PC-9 (cell line): Measurements from ENCODE around the gene PPP1R15B. TPM values are rescaled to one million over a fixed set of nuclear protein-coding genes. Genes with fewer than 3 reads are reported as not detected.

Experiments used
- BruUV-seq: library from RNA; stranded (reverse); fragments of 400-500 nt; replicated peaks from 2 replicates; lab custom pipeline; 2021; lab: Mats Ljungman, UMichigan
- CTCF ChIA-PET: fragments of 300-600 bp; sonication (Branson Sonifier 250); formaldehyde crosslinking; loops from one replicate; lab custom pipeline; 2022; ENCODE audit warnings: antibody characterized with exemption; lab: Charles Lee
- POLR2A ChIA-PET: fragments of 300-600 bp; sonication (Branson Sonifier 250); formaldehyde crosslinking; loops from one replicate; lab custom pipeline; 2022; ENCODE audit warnings: antibody characterized with exemption; ENCODE audit not compliant: unreplicated experiment; lab: Charles Lee
- DNase-seq, 2 experiments: peaks; one replicate each; pipeline versions ENCODE4 v3.0.0 to v3.0.0-alpha.2; 2015 to 2022; ENCODE audit warnings: mixed read lengths in 1 of 2
- H2AFZ ChIP-seq: fragments of 200-600 bp; sonication (generic); 2 replicates; pipeline ENCODE4 v1.8.1; 2017; ENCODE audit warnings: antibody characterized with exemption
- H3F3A ChIP-seq: fragments of 200-600 bp; sonication (generic); 2 replicates; pipeline ENCODE4 v1.8.1; 2017; ENCODE audit warnings: antibody characterized with exemption, mild to moderate bottlenecking, low read depth; ENCODE audit not compliant: insufficient read depth
- H3K27ac ChIP-seq: fragments of 200-600 bp; sonication (generic); 2 replicates; pipeline ENCODE4 v1.6.1; 2016; ENCODE audit warnings: mixed run types
- H3K27me3 ChIP-seq: fragments of 200-600 bp; sonication (generic); 2 replicates; pipeline ENCODE4 v1.6.1; 2016; ENCODE audit warnings: low read depth, mixed run types; ENCODE audit not compliant: insufficient read depth
- H3K36me3 ChIP-seq: fragments of 200-600 bp; sonication (generic); 2 replicates; pipeline ENCODE4 v1.6.1; 2016; ENCODE audit warnings: low read depth, mixed run types
- H3K4me1 ChIP-seq: fragments of 200-600 bp; sonication (generic); replicated peaks from 2 replicates; pipeline ENCODE4 v1.6.1; 2016; ENCODE audit warnings: mixed run types; ENCODE audit not compliant: insufficient read depth
- H3K4me2 ChIP-seq: fragments of 200-600 bp; sonication (generic); 2 replicates; pipeline ENCODE4 v1.6.1; 2017; ENCODE audit warnings: mixed run types
- H3K4me3 ChIP-seq: fragments of 200-600 bp; sonication (generic); 2 replicates; pipeline ENCODE4 v1.6.1; 2016; ENCODE audit warnings: mixed run types
- H3K79me2 ChIP-seq: fragments of 200-600 bp; sonication (generic); 2 replicates; pipeline ENCODE4 v1.6.1; 2017; ENCODE audit warnings: low read depth, mixed run types
- H3K9me2 ChIP-seq: fragments of 200-600 bp; sonication (generic); 2 replicates; pipeline ENCODE4 v1.8.1; 2017; ENCODE audit warnings: mild to moderate bottlenecking; ENCODE audit not compliant: insufficient read depth
- H3K9me3 ChIP-seq: fragments of 200-600 bp; sonication (generic); 2 replicates; pipeline ENCODE4 v1.8.1; 2016; ENCODE audit warnings: low read depth; ENCODE audit not compliant: insufficient read depth
- H4K20me1 ChIP-seq: fragments of 200-600 bp; sonication (generic); 2 replicates; pipeline ENCODE4 v1.8.1; 2017; ENCODE audit not compliant: insufficient read depth
- EZH2 ChIP-seq: fragments of 200-600 bp; sonication (generic); IDR thresholded peaks from 2 replicates; pipeline ENCODE4 v1.8.0; 2017; ENCODE audit warnings: antibody characterized with exemption, low read depth
- intact Hi-C: fragments of 100-400 bp; cut with micrococcal nuclease; formaldehyde crosslinking; loops from one replicate; pipeline ENCODE4 v1.10.0; 2022; ENCODE audit not compliant: unreplicated experiment
- total RNA-seq: library from RNA; stranded (reverse); gene quantifications from 2 replicates; pipeline ENCODE4 v1.2.3, GENCODE V29; 2021
- TF ChIP-seq, protein P1 (sequence below): fragments of 200-600 bp; sonication (generic); conservative IDR thresholded peaks from 2 replicates; pipeline ENCODE4 v1.6.1; 2017; ENCODE audit warnings: mixed run types, antibody characterized with exemption, mild to moderate bottlenecking, moderate library complexity

PPP1R15B gene
- total RNA-seq, 1 experiment from 2014 or later = 40.9 TPM

DNA sequence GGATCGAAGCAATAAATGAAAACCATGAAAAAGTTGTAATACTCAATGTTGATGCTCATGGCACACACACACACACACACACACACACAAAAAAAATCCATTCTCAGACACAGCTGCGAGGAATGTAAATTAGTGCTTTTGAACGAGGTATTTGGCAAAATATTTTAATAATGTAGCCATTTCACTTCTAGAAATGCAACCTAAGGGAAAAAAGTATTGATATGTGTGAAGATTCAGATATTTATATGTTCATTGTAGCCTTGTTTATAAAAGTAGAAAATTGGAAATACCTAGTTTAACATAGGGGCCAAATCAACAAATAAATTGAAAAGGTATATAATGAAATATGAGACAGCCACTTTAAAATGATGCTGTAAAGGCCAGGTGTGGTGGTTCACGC, 55.7 kb downstream of the PPP1R15B start:
- no peaks in the 10 kb centered on the region for H3K36me3 ChIP-seq
- no peaks in the 10 kb centered on the region for H3K9me2 ChIP-seq
- no peak overlapping the region for H3K4me3 ChIP-seq
- DNase-seq = no peak
- TF ChIP-seq, protein P1, sequence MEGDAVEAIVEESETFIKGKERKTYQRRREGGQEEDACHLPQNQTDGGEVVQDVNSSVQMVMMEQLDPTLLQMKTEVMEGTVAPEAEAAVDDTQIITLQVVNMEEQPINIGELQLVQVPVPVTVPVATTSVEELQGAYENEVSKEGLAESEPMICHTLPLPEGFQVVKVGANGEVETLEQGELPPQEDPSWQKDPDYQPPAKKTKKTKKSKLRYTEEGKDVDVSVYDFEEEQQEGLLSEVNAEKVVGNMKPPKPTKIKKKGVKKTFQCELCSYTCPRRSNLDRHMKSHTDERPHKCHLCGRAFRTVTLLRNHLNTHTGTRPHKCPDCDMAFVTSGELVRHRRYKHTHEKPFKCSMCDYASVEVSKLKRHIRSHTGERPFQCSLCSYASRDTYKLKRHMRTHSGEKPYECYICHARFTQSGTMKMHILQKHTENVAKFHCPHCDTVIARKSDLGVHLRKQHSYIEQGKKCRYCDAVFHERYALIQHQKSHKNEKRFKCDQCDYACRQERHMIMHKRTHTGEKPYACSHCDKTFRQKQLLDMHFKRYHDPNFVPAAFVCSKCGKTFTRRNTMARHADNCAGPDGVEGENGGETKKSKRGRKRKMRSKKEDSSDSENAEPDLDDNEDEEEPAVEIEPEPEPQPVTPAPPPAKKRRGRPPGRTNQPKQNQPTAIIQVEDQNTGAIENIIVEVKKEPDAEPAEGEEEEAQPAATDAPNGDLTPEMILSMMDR = no peak
- no peak for TF ChIP-seq EZH2
- no peaks in the 10 kb centered on the region for H3K9me3 ChIP-seq
- H4K20me1 ChIP-seq = no peaks in the 10 kb centered on the region
- H3K27ac ChIP-seq = no peak overlapping the region
- ChIA-PET CTCF (no interaction called here), POLR2A (no interaction called here)
- H3F3A ChIP-seq = peaks cover 9% of the 10 kb centered on the region; the same call in 1 of the 2 replicates
- H2AFZ ChIP-seq = no peak overlapping the region
- no TSS peak for BruUV-seq
- no peak overlapping the region for H3K4me2 ChIP-seq
- peaks cover 63% of the 10 kb centered on the region for H3K79me2 ChIP-seq
- H3K4me1 ChIP-seq = no peaks in the 10 kb centered on the region; the same call in 1 of the 2 replicates
- no peaks in the 10 kb centered on the region for H3K27me3 ChIP-seq
- intact Hi-C loops = no loop called here

DNA sequence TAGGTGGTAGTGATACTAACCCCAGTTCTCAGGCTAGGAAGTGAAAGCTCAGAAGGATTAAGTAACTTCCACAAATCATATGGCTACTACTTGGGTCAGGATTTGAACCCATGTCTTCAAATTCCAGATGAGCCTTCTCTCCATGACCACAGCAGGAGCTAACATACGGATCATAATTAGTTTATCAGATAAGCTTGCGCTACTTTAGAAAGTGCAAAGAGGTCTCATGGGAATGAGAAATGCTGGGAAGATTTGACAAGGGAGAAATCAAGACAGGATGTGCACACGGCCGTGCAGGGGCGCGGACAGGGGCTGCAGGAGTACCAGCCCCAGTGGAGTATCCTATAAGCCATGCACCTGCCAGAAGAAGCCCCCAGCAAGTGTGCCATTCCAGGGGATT, 57.0 kb downstream of the PPP1R15B start:
- Histone ChIP-seq H3K9me2 (no peaks in the 10 kb centered on the region), H3K79me2 (peaks cover 52% of the 10 kb centered on the region), H4K20me1 (no peaks in the 10 kb centered on the region), H3F3A (peaks cover 9% of the 10 kb centered on the region; the same call in 1 of the 2 replicates), H3K36me3 (no peaks in the 10 kb centered on the region), H3K4me3 (no peak overlapping the region), H3K4me1 (no peaks in the 10 kb centered on the region; the same call in 1 of the 2 replicates), H2AFZ (no peak overlapping the region), H3K4me2 (no peak overlapping the region), H3K9me3 (no peaks in the 10 kb centered on the region), H3K27ac (no peak overlapping the region), H3K27me3 (no peaks in the 10 kb centered on the region)
- no TSS peak for BruUV-seq
- intact Hi-C loops = no loop called here
- DNase-seq = no peak
- TF ChIP-seq EZH2 = no peak
- TF ChIP-seq, protein P1 = no peak
- POLR2A ChIA-PET = no interaction called here
- CTCF ChIA-PET = no interaction called here

Other genes with a start within 250 kb of the PPP1R15B start
- gene REN, start 245.5 kb downstream of the PPP1R15B start, total RNA-seq = 0.81 TPM in 1 of 2 replicates, not detected in the other
- 4.0 and 5.2 TPM in 2 replicates for gene KISS1, start 215.3 kb downstream of the PPP1R15B start, total RNA-seq
- 18.7 and 22.8 TPM in 2 replicates for gene GOLT1A, start 197.8 kb downstream of the PPP1R15B start, total RNA-seq
- 52.0 and 53.1 TPM in 2 replicates for gene PLEKHA6, start 51.9 kb downstream of the PPP1R15B start, total RNA-seq
- gene PIK3C2B, start 83.0 kb upstream of the PPP1R15B start, total RNA-seq = 51.6 and 52.4 TPM in 2 replicates
- 69.2 and 82.6 TPM in 2 replicates for gene MDM4, start 104.6 kb upstream of the PPP1R15B start, total RNA-seq